Measurements from ENCODE around the gene ZNF319. TPM values are rescaled to one million over a fixed set of nuclear protein-coding genes. Genes with fewer than 3 reads are reported as not detected.

ZNF319 gene
- total and polyA plus RNA-seq, 10 of the 15 experiments (the other 5 are each of a cell fraction or from before 2014, with no cell fraction given) = 0.29 to 7.4 (median 1.7) TPM

GRCh38 chr16:58049232-58050185 is 49.0 kb upstream of the ZNF319 start:
- Histone ChIP-seq H4K20me1 (ENCODE audit: control insufficient read depth, insufficient read depth) (no peaks in the 10 kb centered on the region), H2AFZ (ENCODE audit: control insufficient read depth, low read depth, low read length) (no peak overlapping the region), H3K27me3 (replicated peaks in 1 of 2; ENCODE audit: control insufficient read depth in 2 of 2, insufficient read depth in 2 of 2, low read length in 1 of 2) (no peaks in the 10 kb centered on the region), H3K4me3 (no peak overlapping the region), H3K4me1 (ENCODE audit: control insufficient read depth, insufficient read depth, low read length) (no peaks in the 10 kb centered on the region), H3K27ac (ENCODE audit: control insufficient read depth, insufficient read depth) (no peak overlapping the region), H3K9ac (ENCODE audit: control insufficient read depth, insufficient read depth, low read length) (no peak overlapping the region), H3K4me2 (ENCODE audit: control insufficient read depth, insufficient read depth) (no peak overlapping the region), H3K79me2 (ENCODE audit: control insufficient read depth, insufficient read depth, low read length) (no peaks in the 10 kb centered on the region), H3K36me3 (ENCODE audit: control insufficient read depth in 2 of 2, insufficient read depth in 2 of 2, low read length in 1 of 2) (no peaks in the 10 kb centered on the region), H3K9me3 (replicated peaks; ENCODE audit: control insufficient read depth, insufficient read depth, low read length) (no peaks in the 10 kb centered on the region)
- in situ Hi-C loops (cut with MboI) = no loop called here
- intact Hi-C loops (cut with micrococcal nuclease; ENCODE audit: unreplicated experiment) = no loop called here
- ChIA-PET POLR2A (interaction anchor here (0.6 kb wide), 1 partner anchor 70 kb away, joined by 3 read pairs; no protein-coding TSS in a partner anchor), CTCF (interaction anchor here (1.0 to 1.4 kb wide), 2 partner anchors 72 to 78 kb away, joined by 3 to 5 read pairs; no protein-coding TSS in a partner anchor), SMC1A (ENCODE audit: uncharacterized antibody, unreplicated experiment) (interaction anchor here (0.7 kb wide), 1 partner anchor 77 kb away, joined by 3 read pairs; no protein-coding TSS in a partner anchor), RAD21 (ENCODE audit: unreplicated experiment) (interaction anchor here (1.3 to 1.6 kb wide), 3 partner anchors 53 to 72 kb away, joined by 3 to 6 read pairs (median 4); no protein-coding TSS in a partner anchor)
- no peak for DNase-seq (ENCODE audit: low read depth, low spot score)
- 29% methylated on average over 17 of the region's 17 CpGs for WGBS (ENCODE audit: insufficient coverage, insufficient replicate concordance, low lambda C conversion rate, missing lambda C conversion rate)
- BruUV-seq (replicated peaks) = no TSS peak
- no peak for TF ChIP-seq RUNX3 (IDR thresholded peaks at IDR 0.05; ENCODE audit: low read length)
- no peak for TF ChIP-seq BMI1 (IDR thresholded peaks at IDR 0.05; ENCODE audit: borderline replicate concordance)
- TF ChIP-seq RFX5 (IDR thresholded peaks at IDR 0.05; ENCODE audit: low read depth, low read length) = no peak
- no peak for TF ChIP-seq ZNF24 (IDR thresholded peaks at IDR 0.05)
- no peak for TF ChIP-seq CREB1 (IDR thresholded peaks at IDR 0.05; ENCODE audit: low read depth)
- TF ChIP-seq FOXM1 (IDR thresholded peaks at IDR 0.05; ENCODE audit: low read depth, low read length) = no peak
- TF ChIP-seq TCF12 (IDR thresholded peaks at IDR 0.05; ENCODE audit: low read depth, low read length) = no peak
- TF ChIP-seq CREM (IDR thresholded peaks at IDR 0.05; ENCODE audit: low read depth) = no peak
- TF ChIP-seq SMAD1 (IDR thresholded peaks at IDR 0.05; ENCODE audit: low read depth, partially characterized antibody) = no peak
- TF ChIP-seq TBL1XR1 (IDR thresholded peaks at IDR 0.05; ENCODE audit: low read depth, low read length) = no peak
- TF ChIP-seq PBX3 (IDR thresholded peaks at IDR 0.05; ENCODE audit: insufficient replicate concordance, low read depth, low read length) = no peak
- no peak for TF ChIP-seq IRF3 (IDR thresholded peaks at IDR 0.05)
- TF ChIP-seq JUNB (IDR thresholded peaks at IDR 0.05) = no peak
- no peak for TF ChIP-seq CHD2 (IDR thresholded peaks at IDR 0.05; ENCODE audit: borderline replicate concordance, low read depth, low read length)
- ATAC-seq = no peak
- no peak for FAIRE-seq

All from GM12878 (cell line).